ENCODE results near the gene CYP26A1. TPM values are rescaled to one million over a fixed set of nuclear protein-coding genes. Genes with fewer than 3 reads are reported as not detected.

CYP26A1 gene
- total and polyA plus RNA-seq, 4 donors, result 0.08 to 1.4 (median 0.29) TPM; not detected in 1

DNA sequence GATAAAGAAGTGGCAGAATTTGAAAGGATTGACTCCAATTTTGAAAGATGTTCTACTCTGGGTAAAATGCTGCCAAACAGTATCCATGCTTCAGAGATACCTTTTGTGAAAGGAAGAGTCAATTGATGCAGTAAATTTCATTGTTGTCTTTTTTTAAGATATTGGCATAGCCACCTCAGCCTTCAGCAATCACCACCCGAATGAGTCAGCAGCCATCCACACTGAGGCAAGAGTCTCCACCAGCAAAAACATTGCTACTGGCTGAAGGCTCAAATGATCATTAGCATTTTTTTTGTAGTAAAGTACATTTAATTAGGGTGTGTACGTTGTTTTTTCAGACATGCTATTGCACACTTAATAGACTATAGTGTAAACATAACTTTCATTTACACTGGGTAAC, 44.8 kb upstream of the CYP26A1 start:
- H3K4me1 ChIP-seq (ENCODE audit: control insufficient read depth in 4 of 4, insufficient read depth in 4 of 4, low read length in 3 of 4), result peaks cover 0 to 22% (median 17%) of the 10 kb centered on the region in 4 donors
- no peak overlapping the region for H3K4me3 ChIP-seq (ENCODE audit: low read depth in 1 of 3, low read length in 3 of 3)
- no peak overlapping the region for H3K27ac ChIP-seq (ENCODE audit: low read depth in 1 of 2, low read length in 2 of 2)
- 88% methylated on average over 2 of the region's 2 CpGs for WGBS
- H3K9ac ChIP-seq (ENCODE audit: low read depth in 1 of 2, low read length in 2 of 2), result no peak overlapping the region
- no peak for DNase-seq (ENCODE audit: low spot score)
- no peaks in the 10 kb centered on the region for H3K27me3 ChIP-seq (ENCODE audit: control insufficient read depth in 4 of 4, insufficient read depth in 4 of 4, low read length in 3 of 4)
- no peaks in the 10 kb centered on the region for H3K9me3 ChIP-seq (ENCODE audit: control insufficient read depth in 4 of 4, low read length in 3 of 4)
- no peak for TF ChIP-seq TAF1 (conservative IDR thresholded peaks at IDR 0.05)
- TF ChIP-seq, protein P1, sequence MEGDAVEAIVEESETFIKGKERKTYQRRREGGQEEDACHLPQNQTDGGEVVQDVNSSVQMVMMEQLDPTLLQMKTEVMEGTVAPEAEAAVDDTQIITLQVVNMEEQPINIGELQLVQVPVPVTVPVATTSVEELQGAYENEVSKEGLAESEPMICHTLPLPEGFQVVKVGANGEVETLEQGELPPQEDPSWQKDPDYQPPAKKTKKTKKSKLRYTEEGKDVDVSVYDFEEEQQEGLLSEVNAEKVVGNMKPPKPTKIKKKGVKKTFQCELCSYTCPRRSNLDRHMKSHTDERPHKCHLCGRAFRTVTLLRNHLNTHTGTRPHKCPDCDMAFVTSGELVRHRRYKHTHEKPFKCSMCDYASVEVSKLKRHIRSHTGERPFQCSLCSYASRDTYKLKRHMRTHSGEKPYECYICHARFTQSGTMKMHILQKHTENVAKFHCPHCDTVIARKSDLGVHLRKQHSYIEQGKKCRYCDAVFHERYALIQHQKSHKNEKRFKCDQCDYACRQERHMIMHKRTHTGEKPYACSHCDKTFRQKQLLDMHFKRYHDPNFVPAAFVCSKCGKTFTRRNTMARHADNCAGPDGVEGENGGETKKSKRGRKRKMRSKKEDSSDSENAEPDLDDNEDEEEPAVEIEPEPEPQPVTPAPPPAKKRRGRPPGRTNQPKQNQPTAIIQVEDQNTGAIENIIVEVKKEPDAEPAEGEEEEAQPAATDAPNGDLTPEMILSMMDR (IDR thresholded peaks at IDR 0.05; ENCODE audit: low read depth, low read length, missing input control), result no peak
- TF ChIP-seq GABPA (IDR thresholded peaks at IDR 0.05 in 1 of 2, conservative IDR thresholded peaks at IDR 0.05 in 1 of 2), result no peak
- TF ChIP-seq RXRA (IDR thresholded peaks at IDR 0.05), result no peak
- TF ChIP-seq HNF4G (IDR thresholded peaks at IDR 0.05), result no peak
- no peak for TF ChIP-seq ATF3 (IDR thresholded peaks at IDR 0.05)
- TF ChIP-seq FOXA2 (IDR thresholded peaks at IDR 0.05), result no peak
- TF ChIP-seq NR2F2 (IDR thresholded peaks at IDR 0.05), result no peak
- TF ChIP-seq ZBTB33 (IDR thresholded peaks at IDR 0.05), result no peak
- no peak for TF ChIP-seq EGR1 (IDR thresholded peaks at IDR 0.05; ENCODE audit: low read depth in 2 of 2)
- no peak for TF ChIP-seq REST (IDR thresholded peaks at IDR 0.05)
- no peaks in the 10 kb centered on the region for H3K36me3 ChIP-seq (ENCODE audit: control insufficient read depth in 4 of 4, insufficient read depth in 3 of 4, low read depth in 1 of 4, low read length in 3 of 4)

DNA sequence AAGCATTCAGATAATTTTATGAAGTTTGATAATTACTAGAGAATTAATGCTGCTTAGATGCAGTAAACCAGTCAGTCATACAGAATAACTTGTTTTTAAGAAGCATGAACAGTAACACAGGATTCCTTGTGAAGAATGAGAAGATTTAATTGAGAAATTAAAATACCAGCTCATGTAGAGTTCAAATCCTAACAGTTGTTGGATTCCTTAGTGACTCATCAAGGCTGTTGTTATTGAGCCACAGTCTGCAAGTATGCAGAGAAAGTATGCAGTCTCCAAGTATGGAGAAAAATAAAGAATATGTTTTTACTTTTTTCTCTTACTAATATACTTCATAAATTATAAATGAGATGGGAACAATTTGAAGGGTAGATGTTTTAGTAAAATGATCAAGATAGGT, 43.3 kb upstream of the CYP26A1 start:
- H3K36me3 ChIP-seq (ENCODE audit: control insufficient read depth in 4 of 4, insufficient read depth in 3 of 4, low read depth in 1 of 4, low read length in 3 of 4), result no peaks in the 10 kb centered on the region
- no peak overlapping the region for H3K9ac ChIP-seq (ENCODE audit: low read depth in 1 of 2, low read length in 2 of 2)
- H3K27ac ChIP-seq (ENCODE audit: low read depth in 1 of 2, low read length in 2 of 2), result no peak overlapping the region
- H3K27me3 ChIP-seq (ENCODE audit: control insufficient read depth in 4 of 4, insufficient read depth in 4 of 4, low read length in 3 of 4), result no peaks in the 10 kb centered on the region
- H3K9me3 ChIP-seq (ENCODE audit: control insufficient read depth in 4 of 4, low read length in 3 of 4), result no peaks in the 10 kb centered on the region
- no peak for DNase-seq (ENCODE audit: low spot score)
- no peak overlapping the region for H3K4me3 ChIP-seq (ENCODE audit: low read depth in 1 of 3, low read length in 3 of 3)
- peaks cover 0 to 24% (median 18%) of the 10 kb centered on the region in 4 donors for H3K4me1 ChIP-seq (ENCODE audit: control insufficient read depth in 4 of 4, insufficient read depth in 4 of 4, low read length in 3 of 4)
- TF ChIP-seq JUND (IDR thresholded peaks at IDR 0.05) (no peak), MAX (IDR thresholded peaks at IDR 0.05) (no peak), HNF4A (conservative IDR thresholded peaks at IDR 0.05) (no peak), SP1 (IDR thresholded peaks at IDR 0.05) (no peak), EGR1 (IDR thresholded peaks at IDR 0.05; ENCODE audit: low read depth in 2 of 2) (no peak), ZBTB33 (IDR thresholded peaks at IDR 0.05) (no peak), FOXA1 (IDR thresholded peaks at IDR 0.05) (no peak), GABPA (IDR thresholded peaks at IDR 0.05 in 1 of 2, conservative IDR thresholded peaks at IDR 0.05 in 1 of 2) (no peak)
- TF ChIP-seq, protein P1 (IDR thresholded peaks at IDR 0.05; ENCODE audit: low read depth, low read length, missing input control), result no peak

All from liver (tissue), 9 donors.